Measurements from ENCODE around the gene OR1L8.
A peak's percentile ranks its signal among the peaks of the same experiment; 100 is the strongest.
"Not testable (repeated sequence)": the region's sequence is repeated elsewhere in the genome, so short reads cannot be mapped to it uniquely, and the experiment has no call there.

Gene OR1L8, protein sequence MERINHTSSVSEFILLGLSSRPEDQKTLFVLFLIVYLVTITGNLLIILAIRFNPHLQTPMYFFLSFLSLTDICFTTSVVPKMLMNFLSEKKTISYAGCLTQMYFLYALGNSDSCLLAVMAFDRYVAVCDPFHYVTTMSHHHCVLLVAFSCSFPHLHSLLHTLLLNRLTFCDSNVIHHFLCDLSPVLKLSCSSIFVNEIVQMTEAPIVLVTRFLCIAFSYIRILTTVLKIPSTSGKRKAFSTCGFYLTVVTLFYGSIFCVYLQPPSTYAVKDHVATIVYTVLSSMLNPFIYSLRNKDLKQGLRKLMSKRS

DNA sequence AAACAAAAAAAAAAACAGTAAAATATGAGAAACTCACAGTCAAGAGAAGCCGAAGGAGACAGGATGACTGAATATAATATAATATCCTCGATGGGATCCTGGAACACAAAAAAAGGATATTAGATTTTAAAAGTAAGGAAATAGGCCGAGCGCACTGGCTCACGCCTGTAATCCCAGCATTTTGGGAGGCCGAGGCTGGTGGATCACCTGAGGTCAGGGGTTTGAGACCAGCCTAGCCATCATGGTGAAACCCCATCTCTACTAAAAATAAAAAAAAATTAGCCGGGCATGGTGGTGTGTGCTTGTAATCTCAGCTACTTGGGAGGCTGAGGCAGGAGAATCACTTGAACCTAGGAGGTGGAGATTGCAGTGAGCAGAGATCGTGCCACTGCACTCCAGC, at the start of gene OR1L8:
TSS of gene OR1L8 (minus strand) at position 101 of the 400 bp plus-strand sequence. CDS start 14,907 bp downstream, outside the sequence.
- DNase-seq: not testable (repeated sequence)

DNA sequence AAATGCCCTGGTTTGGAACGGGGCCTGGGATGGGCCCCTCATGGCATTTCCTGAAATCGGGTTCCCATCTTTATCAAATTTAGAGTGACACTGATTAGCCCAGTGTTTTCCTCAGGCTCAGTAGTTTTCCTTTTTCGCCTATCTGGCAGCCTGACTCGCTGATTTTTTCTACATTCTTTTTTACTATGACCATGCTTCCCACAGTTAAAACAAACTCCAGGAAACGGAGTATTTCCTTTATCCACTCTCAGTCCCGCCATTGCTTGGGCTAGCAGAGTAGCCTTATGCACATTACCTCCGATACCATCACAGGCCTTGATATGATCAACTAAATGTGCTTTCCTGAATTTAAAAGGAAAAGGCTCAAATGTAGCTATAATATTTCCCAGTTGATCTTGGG, 36.8 kb upstream of the OR1L8 start:
- TF ChIP-seq GATA1 (IDR thresholded peaks at IDR 0.05; ENCODE audit: low read depth, low read length) (no peak), POLR2A (IDR thresholded peaks at IDR 0.05; ENCODE audit: low read length) (no peak)
- no peak for DNase-seq

GRCh38 chr9:122614362-122614761, 31.2 kb upstream of the OR1L8 start, which contains the start of gene OR1Q1:
Gene OR1Q1 (plus strand): TSS chr9:122614738. CDS start chr9:122614738, 0 bp downstream.
- no peak for TF ChIP-seq GATA1 (IDR thresholded peaks at IDR 0.05; ENCODE audit: low read depth, low read length)
- TF ChIP-seq POLR2A (IDR thresholded peaks at IDR 0.05; ENCODE audit: low read length): no peak
- DNase-seq: no peak

DNA sequence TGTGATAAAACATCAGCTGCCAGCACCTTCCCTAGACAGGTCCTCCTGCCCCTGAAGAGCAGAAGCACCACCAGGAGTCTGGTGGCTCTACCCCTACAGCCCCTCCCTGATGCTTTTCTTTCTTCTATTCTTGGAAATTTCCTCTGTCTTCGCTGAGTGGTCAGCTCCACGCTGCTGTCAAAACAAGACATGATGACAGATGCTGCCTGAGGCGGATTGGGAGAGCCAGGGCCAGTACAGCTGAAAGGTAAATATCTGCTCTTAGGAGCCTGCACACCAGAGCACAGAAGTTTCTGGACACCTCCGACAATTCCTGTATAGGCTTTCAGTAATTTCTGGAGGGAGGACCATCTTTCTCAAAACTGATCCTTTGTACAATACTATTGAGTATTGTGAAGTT, 26.6 kb upstream of the OR1L8 start:
- no peak for DNase-seq

GRCh38 chr9:122606587-122606986, 23.4 kb upstream of the OR1L8 start:
- TF ChIP-seq GATA1 (IDR thresholded peaks at IDR 0.05; ENCODE audit: low read depth, low read length) (no peak), POLR2A (IDR thresholded peaks at IDR 0.05; ENCODE audit: low read length) (no peak)
- no peak for DNase-seq

More for the DNA sequence above, 26.6 kb upstream of the OR1L8 start:
- no peak for TF ChIP-seq GATA1 (IDR thresholded peaks at IDR 0.05; ENCODE audit: low read depth, low read length)
- TF ChIP-seq POLR2A (IDR thresholded peaks at IDR 0.05; ENCODE audit: low read length): no peak

DNA sequence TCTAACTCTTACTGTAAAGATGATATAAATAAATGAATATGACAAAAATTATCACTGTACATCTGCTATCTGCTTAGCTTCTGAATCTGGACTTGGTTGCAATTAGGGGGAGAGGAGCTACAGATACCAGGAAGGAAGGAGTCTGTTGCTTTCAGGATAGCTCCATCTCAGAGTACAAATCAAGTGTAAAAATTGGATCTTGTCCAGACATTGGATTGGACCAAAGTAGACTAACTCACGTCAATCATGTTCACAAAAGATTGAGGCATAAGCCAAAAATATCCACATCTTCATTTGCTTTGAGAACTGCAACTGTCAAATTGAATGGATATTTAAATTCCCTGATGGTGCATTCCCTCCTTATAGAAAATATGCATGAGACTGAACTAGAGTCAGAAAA, 22.5 kb upstream of the OR1L8 start:
- no peak for DNase-seq

DNA sequence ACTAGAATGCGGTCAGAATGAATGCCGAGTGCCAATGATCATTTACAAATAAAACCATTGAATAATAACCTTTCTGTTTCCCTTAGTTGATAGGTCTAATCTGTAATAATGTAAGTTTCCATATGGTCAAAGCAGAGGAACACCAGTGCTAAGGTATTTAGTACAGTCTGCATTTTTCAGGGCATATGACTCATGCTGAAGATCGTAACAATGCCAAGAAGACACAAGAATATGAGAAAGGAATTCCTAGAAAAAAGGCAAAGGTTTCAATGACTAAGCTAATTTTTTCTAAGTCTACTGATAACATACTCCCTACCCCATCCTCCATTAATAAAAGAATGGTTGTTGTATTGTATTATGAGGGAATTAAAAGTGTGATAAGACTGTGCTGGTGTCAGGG, 2.8 kb downstream of the OR1L8 start:
- TF ChIP-seq POLR2A (IDR thresholded peaks at IDR 0.05; ENCODE audit: low read length) (no peak), GATA1 (IDR thresholded peaks at IDR 0.05; ENCODE audit: low read depth, low read length) (no peak)
- DNase-seq: no peak

More for the DNA sequence above, 22.5 kb upstream of the OR1L8 start:
- TF ChIP-seq POLR2A (IDR thresholded peaks at IDR 0.05; ENCODE audit: low read length): no peak
- no peak for TF ChIP-seq GATA1 (IDR thresholded peaks at IDR 0.05; ENCODE audit: low read depth, low read length)

GRCh38 chr9:122579874-122580273, 3.3 kb downstream of the OR1L8 start:
- TF ChIP-seq GATA1 (IDR thresholded peaks at IDR 0.05; ENCODE audit: low read depth, low read length) (no peak), POLR2A (IDR thresholded peaks at IDR 0.05; ENCODE audit: low read length) (no peak)
- peak in 1 of 2 experiments; percentile 2 for DNase-seq

GRCh38 chr9:122572456-122572855, 10.7 kb downstream of the OR1L8 start:
- no peak for DNase-seq
- TF ChIP-seq GATA1 (IDR thresholded peaks at IDR 0.05; ENCODE audit: low read depth, low read length) (no peak), POLR2A (IDR thresholded peaks at IDR 0.05; ENCODE audit: low read length) (no peak)

GRCh38 chr9:122567901-122568300, 15.3 kb downstream of the OR1L8 start:
- TF ChIP-seq POLR2A (IDR thresholded peaks at IDR 0.05; ENCODE audit: low read length): no peak
- TF ChIP-seq GATA1 (IDR thresholded peaks at IDR 0.05; ENCODE audit: low read depth, low read length): no peak

DNA sequence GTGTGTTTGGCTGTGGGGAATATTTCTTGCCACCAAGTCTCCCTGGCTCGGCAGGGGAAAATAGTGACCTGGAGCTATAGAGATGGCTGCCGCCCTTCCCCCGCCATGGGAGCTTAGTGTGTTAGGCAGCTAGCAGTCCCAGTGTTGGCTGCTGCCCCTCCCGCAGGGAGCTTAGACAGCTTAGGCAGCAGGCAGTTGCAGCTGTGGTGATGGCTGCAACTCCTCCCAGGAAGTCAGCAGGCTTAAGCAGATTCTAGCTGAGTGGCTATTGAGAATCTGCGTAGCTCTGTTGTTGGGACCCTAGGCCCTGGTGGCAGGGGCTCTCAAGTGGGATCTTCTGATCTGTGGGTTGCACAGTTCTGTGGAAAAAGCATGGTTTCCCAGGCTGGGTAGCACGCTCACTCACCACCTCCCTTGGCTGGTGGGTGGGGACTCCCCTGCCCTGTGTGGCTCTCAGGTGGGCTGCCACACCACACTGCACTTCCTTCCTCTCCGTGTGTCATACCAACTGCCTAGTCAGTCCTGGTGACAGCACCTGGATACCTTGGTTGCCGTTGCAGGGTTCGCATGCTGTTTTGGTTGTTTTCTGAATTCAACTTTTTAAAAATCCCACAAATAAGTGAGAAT, 20.9 kb downstream of the OR1L8 start:
- TF ChIP-seq POLR2A (IDR thresholded peaks at IDR 0.05; ENCODE audit: low read length): no peak
- no peak for DNase-seq

More at GRCh38 chr9:122567901-122568300, 15.3 kb downstream of the OR1L8 start:
- no peak for DNase-seq

GRCh38 chr9:122561446-122561845, 21.7 kb downstream of the OR1L8 start:
- no peak for TF ChIP-seq POLR2A (IDR thresholded peaks at IDR 0.05; ENCODE audit: low read length)
- TF ChIP-seq GATA1 (IDR thresholded peaks at IDR 0.05; ENCODE audit: low read depth, low read length): no peak
- no peak for DNase-seq

DNA sequence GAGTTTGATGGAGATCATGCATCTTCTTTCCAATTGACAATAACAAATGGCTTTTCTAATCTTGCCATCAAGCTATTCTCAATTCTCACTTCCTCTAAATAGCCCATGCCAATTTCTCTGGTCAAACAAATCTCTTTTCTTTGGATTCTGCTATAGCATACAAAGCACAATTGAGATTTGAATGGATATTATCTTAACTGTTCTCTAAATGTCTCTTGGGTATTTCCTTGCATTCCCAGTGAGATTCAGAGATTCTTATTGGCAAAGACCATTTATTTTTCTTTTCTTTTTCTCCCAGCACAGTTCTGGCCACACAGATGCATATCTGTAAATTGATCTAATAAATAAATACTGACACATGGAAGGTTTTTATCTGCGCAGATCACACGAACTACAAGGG, 30.4 kb downstream of the OR1L8 start, which contains the start of gene OR1N2:
TSS of gene OR1N2 (plus strand) at position 301 of the 400 bp plus-strand sequence. CDS start 100 bp downstream, outside the sequence.
- DNase-seq: no peak

GRCh38 chr9:122551371-122551770, 31.8 kb downstream of the OR1L8 start:
- TF ChIP-seq POLR2A (IDR thresholded peaks at IDR 0.05; ENCODE audit: low read length) (no peak), GATA1 (IDR thresholded peaks at IDR 0.05; ENCODE audit: low read depth, low read length) (no peak)
- DNase-seq: no peak

More for the DNA sequence above, 30.4 kb downstream of the OR1L8 start, which contains the start of gene OR1N2:
- no peak for TF ChIP-seq POLR2A (IDR thresholded peaks at IDR 0.05; ENCODE audit: low read length)
- no peak for TF ChIP-seq GATA1 (IDR thresholded peaks at IDR 0.05; ENCODE audit: low read depth, low read length)

- DNase-seq: no peak
- TF ChIP-seq POLR2A (IDR thresholded peaks at IDR 0.05; ENCODE audit: low read length) (no peak), GATA1 (IDR thresholded peaks at IDR 0.05; ENCODE audit: low read depth, low read length) (no peak)
Observed at GRCh38 chr9:122546196-122546595, 37.0 kb downstream of the OR1L8 start.
